Gastrocnemius medialis (tissue), 4 donors: Measurements from ENCODE around the gene BCAN. TPM values are rescaled to one million over a fixed set of nuclear protein-coding genes. Genes with fewer than 3 reads are reported as not detected.

Experiments used
- ATAC-seq, 2 donors: fragments of 150-250 bp; one replicate each; pipeline ENCODE4 v1.9.1; 2016
- DNase-seq, 2 donors: peaks; one replicate each; pipeline ENCODE4 v3.0.0-alpha.2; 2019
- H3K27ac ChIP-seq, 4 donors: fragments of 200-600 bp; sonication (generic); 1 replicate in 1 of 4; 2 replicates in 3 of 4; pipeline ENCODE4 v1.5.1; 2016 to 2018; ENCODE audit warnings: mild to moderate bottlenecking in 2 of 4, moderate library complexity in 1 of 4
- H3K27me3 ChIP-seq, 3 donors: fragments of 200-600 bp; sonication (generic) in 2 of 3; 1 replicate in 1 of 3; 2 replicates in 2 of 3; pipeline versions ENCODE4 v1.5.1 to v1.6.0; 2016 to 2019; ENCODE audit warnings: mild to moderate bottlenecking in 1 of 3, moderate library complexity in 1 of 3
- H3K36me3 ChIP-seq, 2 donors: fragments of 200-600 bp; sonication (generic) in 1 of 2; one replicate each; pipeline ENCODE4 v1.5.1; 2017 to 2018
- H3K4me1 ChIP-seq, 2 donors: fragments of 200-600 bp; sonication (generic) in 1 of 2; one replicate each; pipeline ENCODE4 v1.5.1; 2016 to 2017; ENCODE audit warnings: mild to moderate bottlenecking in 2 of 2
- H3K4me3 ChIP-seq, 4 donors: fragments of 200-600 bp; sonication (generic) in 3 of 4; 1 replicate in 1 of 4; 2 replicates in 3 of 4; pipeline ENCODE4 v1.5.1; 2016 to 2019; ENCODE audit warnings: mild to moderate bottlenecking in 2 of 4
- H3K9me3 ChIP-seq, 3 donors: fragments of 200-600 bp; sonication (generic) in 2 of 3; 1 replicate in 1 of 3; 2 replicates in 2 of 3; pipeline ENCODE4 v1.5.1; 2016 to 2019
- CTCF ChIP-seq, 5 experiments: fragments of 450-650 bp in 3 of 5; fragments of 200-600 bp in 2 of 5; sonication (generic) in 2 of 5; IDR thresholded peaks in 4 of 5; conservative IDR thresholded peaks in 1 of 5; 1 replicate in 4 of 5; 2 replicates in 1 of 5; pipeline ENCODE4 v1.5.1; 2016 to 2019; ENCODE audit warnings: antibody characterized with exemption in 5 of 5, mild to moderate bottlenecking in 3 of 5, moderate library complexity in 3 of 5
- POLR2A ChIP-seq, 2 donors: fragments of 450-650 bp; IDR thresholded peaks; one replicate each; pipeline ENCODE4 v1.6.1; 2017; ENCODE audit warnings: antibody characterized with exemption in 2 of 2, mild to moderate bottlenecking in 2 of 2, moderate library complexity in 2 of 2
- in situ Hi-C, 4 donors: fragments of 200-750 bp; cut with MboI; loops; one replicate each; pipeline versions ENCODE4 v1.15.0 to v1.8.0; 2017; ENCODE audit warnings: low sequenced_read_pairs in 4 of 4
- intact Hi-C: fragments of 100-400 bp; cut with DNase I; formaldehyde crosslinking; loops from one replicate; pipeline ENCODE4 v1.15.1; 2023; ENCODE audit warnings: low total_unique reads
- total RNA-seq, 4 donors: library from RNA; depleted of rRNA; stranded (reverse); fragments of >200 nt; gene quantifications; one replicate each; pipeline versions ENCODE4 v1.1.0 to v1.2.3, GENCODE V29; 2016

The BCAN gene
- total RNA-seq, 4 donors from 2014 or later, result 0.26 to 0.29 TPM; not detected in 2

DNA sequence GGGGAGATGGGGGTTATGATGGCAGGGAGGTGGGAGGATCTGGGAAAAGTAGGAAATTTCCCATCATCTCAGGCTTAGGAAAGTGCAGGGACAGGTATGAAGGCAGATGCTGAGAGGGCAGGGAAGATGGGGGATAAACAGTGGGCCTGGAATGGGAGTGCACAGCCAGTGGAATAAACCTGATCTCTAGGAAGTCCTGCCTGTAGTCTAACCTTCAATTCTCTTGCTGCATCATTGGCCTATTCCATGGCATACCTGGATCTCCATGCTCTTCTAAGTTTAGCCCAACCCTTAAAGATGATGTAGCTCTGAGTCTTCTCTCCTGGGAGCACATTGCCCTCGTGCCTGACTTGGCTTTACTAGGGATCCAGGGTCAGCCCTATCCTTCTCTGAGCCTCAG is 2.7 kb downstream of the BCAN start:
- DNase-seq (no peak), ATAC-seq (no peak)
- H3K4me1 ChIP-seq, result peaks cover 7 to 19% of the 10 kb centered on the region in 2 donors
- H3K27ac ChIP-seq, result no peak overlapping the region
- TF ChIP-seq CTCF (IDR thresholded peaks at IDR 0.05 in 4 of 5, conservative IDR thresholded peaks at IDR 0.05 in 1 of 5) (no peak), POLR2A (IDR thresholded peaks at IDR 0.05) (no peak)
- peaks cover 35 to 40% (median 38%) of the 10 kb centered on the region in 3 donors for H3K27me3 ChIP-seq
- H3K4me3 ChIP-seq, result no peak overlapping the region
- no peaks in the 10 kb centered on the region for H3K9me3 ChIP-seq
- intact Hi-C loops (no loop called here), in situ Hi-C loops (no loop called here)
- H3K36me3 ChIP-seq, result no peaks in the 10 kb centered on the region

DNA sequence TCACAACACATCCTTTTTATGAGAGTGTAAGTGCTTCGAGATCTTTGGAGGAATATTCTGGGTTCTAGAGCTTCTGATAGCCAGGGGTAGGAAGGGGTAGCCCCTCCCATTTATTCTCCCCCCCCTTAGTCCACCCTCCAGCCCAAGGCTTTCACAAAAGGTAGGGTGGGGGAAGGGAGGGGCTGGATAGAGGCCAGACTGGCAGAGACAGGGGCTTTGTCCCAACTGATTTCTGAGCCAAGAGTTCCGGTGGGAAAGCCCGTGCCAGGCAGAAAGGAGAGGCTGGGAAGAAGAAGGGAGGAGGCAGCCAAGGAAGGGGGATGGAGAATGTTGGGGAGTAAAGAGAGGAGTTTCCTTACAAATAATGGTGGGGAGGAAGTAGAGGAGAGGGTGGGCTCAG is 3.1 kb downstream of the BCAN start:
- in situ Hi-C loops (no loop called here), intact Hi-C loops (no loop called here)
- Histone ChIP-seq H3K4me3 (no peak overlapping the region), H3K27me3 (peaks cover 35 to 40% (median 38%) of the 10 kb centered on the region in 3 donors), H3K36me3 (no peaks in the 10 kb centered on the region), H3K9me3 (no peaks in the 10 kb centered on the region), H3K27ac (no peak overlapping the region), H3K4me1 (peaks cover 4 to 15% of the 10 kb centered on the region in 2 donors)
- TF ChIP-seq CTCF (IDR thresholded peaks at IDR 0.05 in 4 of 5, conservative IDR thresholded peaks at IDR 0.05 in 1 of 5) (no peak), POLR2A (IDR thresholded peaks at IDR 0.05) (no peak)
- ATAC-seq (no peak), DNase-seq (no peak)

DNA sequence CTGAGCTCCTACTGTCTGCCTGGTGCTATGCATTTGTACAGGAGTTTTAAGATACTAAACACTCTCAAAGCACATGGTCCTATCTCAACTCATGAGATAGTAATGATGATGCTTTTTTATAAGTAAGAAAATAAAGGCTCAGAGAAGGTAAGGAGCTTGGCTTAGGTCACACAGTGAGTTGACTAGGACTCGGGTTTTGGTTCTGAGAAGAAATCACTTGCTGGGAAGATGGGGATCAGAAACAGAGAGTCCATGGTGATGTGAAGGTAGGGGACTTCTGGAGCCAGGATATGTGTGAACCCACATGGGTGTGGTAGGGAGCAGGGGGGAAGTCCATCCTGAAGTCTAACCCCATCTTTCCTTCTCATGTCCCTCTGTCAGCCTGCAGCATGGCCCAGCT is 3.7 kb downstream of the BCAN start:
- no peak for TF ChIP-seq CTCF (IDR thresholded peaks at IDR 0.05 in 4 of 5, conservative IDR thresholded peaks at IDR 0.05 in 1 of 5)
- no peak for TF ChIP-seq POLR2A (IDR thresholded peaks at IDR 0.05)
- H3K27ac ChIP-seq, result no peak overlapping the region
- no peak overlapping the region for H3K4me3 ChIP-seq
- H3K9me3 ChIP-seq, result no peaks in the 10 kb centered on the region
- intact Hi-C loops (no loop called here), in situ Hi-C loops (no loop called here)
- H3K27me3 ChIP-seq, result peaks cover 38 to 43% (median 38%) of the 10 kb centered on the region in 3 donors
- H3K4me1 ChIP-seq, result peaks cover 3 to 12% of the 10 kb centered on the region in 2 donors
- ATAC-seq (no peak), DNase-seq (no peak)
- no peaks in the 10 kb centered on the region for H3K36me3 ChIP-seq

DNA sequence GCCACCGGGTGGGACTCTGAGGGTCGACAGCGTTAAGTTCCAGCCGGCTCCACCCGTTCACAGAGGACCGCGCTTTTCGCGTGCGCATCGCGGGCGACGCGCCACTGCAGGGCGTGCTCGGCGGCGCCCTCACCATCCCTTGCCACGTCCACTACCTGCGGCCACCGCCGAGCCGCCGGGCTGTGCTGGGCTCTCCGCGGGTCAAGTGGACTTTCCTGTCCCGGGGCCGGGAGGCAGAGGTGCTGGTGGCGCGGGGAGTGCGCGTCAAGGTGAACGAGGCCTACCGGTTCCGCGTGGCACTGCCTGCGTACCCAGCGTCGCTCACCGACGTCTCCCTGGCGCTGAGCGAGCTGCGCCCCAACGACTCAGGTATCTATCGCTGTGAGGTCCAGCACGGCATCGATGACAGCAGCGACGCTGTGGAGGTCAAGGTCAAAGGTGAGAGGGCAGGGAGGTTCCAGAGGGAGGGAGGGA is 4.9 kb downstream of the BCAN start:
- H3K4me1 ChIP-seq, result peaks cover 0 to 6% of the 10 kb centered on the region in 2 donors
- in situ Hi-C loops, result no loop called here
- TF ChIP-seq POLR2A (IDR thresholded peaks at IDR 0.05), result no peak
- no peak for TF ChIP-seq CTCF (IDR thresholded peaks at IDR 0.05 in 4 of 5, conservative IDR thresholded peaks at IDR 0.05 in 1 of 5)
- no peak overlapping the region for H3K27ac ChIP-seq
- no peak for ATAC-seq
- H3K27me3 ChIP-seq, result peaks cover 32 to 38% (median 37%) of the 10 kb centered on the region in 3 donors
- intact Hi-C loops, result no loop called here
- H3K36me3 ChIP-seq, result no peaks in the 10 kb centered on the region
- H3K9me3 ChIP-seq, result no peaks in the 10 kb centered on the region
- DNase-seq, result no peak
- no peak overlapping the region for H3K4me3 ChIP-seq

DNA sequence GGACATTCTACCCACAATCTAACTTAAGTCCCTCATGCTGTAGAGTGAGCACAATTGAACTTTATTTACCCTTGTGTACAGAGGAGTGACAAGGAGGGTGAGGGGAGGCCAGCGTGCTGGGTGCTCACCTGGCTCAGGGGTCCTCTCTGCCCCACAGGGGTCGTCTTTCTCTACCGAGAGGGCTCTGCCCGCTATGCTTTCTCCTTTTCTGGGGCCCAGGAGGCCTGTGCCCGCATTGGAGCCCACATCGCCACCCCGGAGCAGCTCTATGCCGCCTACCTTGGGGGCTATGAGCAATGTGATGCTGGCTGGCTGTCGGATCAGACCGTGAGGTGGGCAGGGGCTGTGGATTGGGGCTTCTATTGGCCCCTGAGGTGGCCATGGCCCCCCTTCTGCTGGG is 5.4 kb downstream of the BCAN start:
- H3K27ac ChIP-seq, result no peak overlapping the region
- intact Hi-C loops, result no loop called here
- no peak overlapping the region for H3K4me3 ChIP-seq
- DNase-seq, result no peak
- TF ChIP-seq CTCF (IDR thresholded peaks at IDR 0.05 in 4 of 5, conservative IDR thresholded peaks at IDR 0.05 in 1 of 5) (no peak), POLR2A (IDR thresholded peaks at IDR 0.05) (no peak)
- H3K4me1 ChIP-seq, result peaks cover 0 to under 1% of the 10 kb centered on the region in 2 donors
- no peak for ATAC-seq
- H3K9me3 ChIP-seq, result no peaks in the 10 kb centered on the region
- no peaks in the 10 kb centered on the region for H3K36me3 ChIP-seq
- in situ Hi-C loops, result no loop called here
- H3K27me3 ChIP-seq, result peaks cover 26 to 34% (median 31%) of the 10 kb centered on the region in 3 donors
